Ascending aorta (tissue), 2 donors: ENCODE results near the gene RASD1. TPM values are rescaled to one million over a fixed set of nuclear protein-coding genes. Genes with fewer than 3 reads are reported as not detected.

Source experiments
- DNase-seq, 2 donors: peaks; one replicate each; pipeline ENCODE4 v3.0.0-alpha.2; 2019; ENCODE audit warnings: low spot score in 2 of 2
- H3K27ac ChIP-seq, 2 donors: fragments of 200-600 bp; sonication (generic); one replicate each; pipeline ENCODE4 v1.5.1; 2016 to 2017; ENCODE audit warnings: mild to moderate bottlenecking in 1 of 2
- H3K27me3 ChIP-seq: fragments of 200-600 bp; sonication (generic); one replicate; pipeline ENCODE4 v1.5.1; 2017
- H3K36me3 ChIP-seq, 2 donors: fragments of 200-600 bp; sonication (generic); one replicate each; pipeline ENCODE4 v1.5.1; 2016
- H3K4me1 ChIP-seq, 2 donors: fragments of 200-600 bp; sonication (generic); one replicate each; pipeline ENCODE4 v1.5.1; 2016 to 2017; ENCODE audit warnings: mild to moderate bottlenecking in 1 of 2
- H3K4me3 ChIP-seq, 2 donors: fragments of 200-600 bp; sonication (generic); one replicate each; pipeline ENCODE4 v1.5.1; 2016 to 2017; ENCODE audit warnings: mild to moderate bottlenecking in 1 of 2
- H3K9me3 ChIP-seq, 2 donors: fragments of 200-600 bp; sonication (generic); one replicate each; pipeline ENCODE4 v1.5.1; 2016
- CTCF ChIP-seq, 3 experiments: fragments of 200-600 bp in 2 of 3; fragments of 450-650 bp in 1 of 3; sonication (generic) in 2 of 3; IDR thresholded peaks; one replicate each; pipeline ENCODE4 v1.5.1; 2016 to 2019; ENCODE audit warnings: antibody characterized with exemption in 3 of 3, mild to moderate bottlenecking in 1 of 3, moderate library complexity in 1 of 3
- intact Hi-C: fragments of 100-400 bp; cut with DNase I; formaldehyde crosslinking; loops from one replicate; pipeline ENCODE4 v1.15.1; 2023
- total RNA-seq: library from RNA; depleted of rRNA; stranded (reverse); fragments of >200 nt; gene quantifications from one replicate; pipeline ENCODE4 v1.1.0, GENCODE V29; 2016

Gene RASD1
- total RNA-seq, 1 donor from 2014 or later, result 293 TPM

GRCh38 chr17:17525311-17525710 is 29.1 kb upstream of the RASD1 start:
- TF ChIP-seq CTCF (IDR thresholded peaks at IDR 0.05), result no peak
- Histone ChIP-seq H3K4me3 (no peak overlapping the region), H3K27ac (no peak overlapping the region), H3K36me3 (no peaks in the 10 kb centered on the region), H3K9me3 (no peaks in the 10 kb centered on the region), H3K4me1 (no peaks in the 10 kb centered on the region), H3K27me3 (no peaks in the 10 kb centered on the region)
- intact Hi-C loops, result no loop called here
- no peak for DNase-seq

- no peaks in the 10 kb centered on the region for H3K27me3 ChIP-seq
- no peak for TF ChIP-seq CTCF (IDR thresholded peaks at IDR 0.05)
- H3K36me3 ChIP-seq, result no peaks in the 10 kb centered on the region
- no peaks in the 10 kb centered on the region for H3K9me3 ChIP-seq
- no peaks in the 10 kb centered on the region for H3K4me1 ChIP-seq
- H3K27ac ChIP-seq, result no peak overlapping the region
- no peak overlapping the region for H3K4me3 ChIP-seq
- no peak for DNase-seq
- intact Hi-C loops, result no loop called here
Measured at GRCh38 chr17:17523731-17524490, 27.7 kb upstream of the RASD1 start.

- DNase-seq, result no peak
- TF ChIP-seq CTCF (IDR thresholded peaks at IDR 0.05), result no peak
- H3K36me3 ChIP-seq, result no peaks in the 10 kb centered on the region
- no peaks in the 10 kb centered on the region for H3K27me3 ChIP-seq
- H3K27ac ChIP-seq, result no peak overlapping the region
- H3K4me1 ChIP-seq, result no peaks in the 10 kb centered on the region
- intact Hi-C loops, result no loop called here
- H3K4me3 ChIP-seq, result no peak overlapping the region
- no peaks in the 10 kb centered on the region for H3K9me3 ChIP-seq
Measured at GRCh38 chr17:17523001-17523730, 27.0 kb upstream of the RASD1 start.

GRCh38 chr17:17520599-17521232 is 24.5 kb upstream of the RASD1 start:
- Histone ChIP-seq H3K4me3 (no peak overlapping the region), H3K27me3 (no peaks in the 10 kb centered on the region), H3K4me1 (no peaks in the 10 kb centered on the region), H3K27ac (no peak overlapping the region), H3K36me3 (no peaks in the 10 kb centered on the region), H3K9me3 (no peaks in the 10 kb centered on the region)
- DNase-seq, result no peak
- TF ChIP-seq CTCF (IDR thresholded peaks at IDR 0.05), result no peak
- intact Hi-C loops, result no loop called here

- H3K4me1 ChIP-seq, result no peaks in the 10 kb centered on the region
- no peak overlapping the region for H3K27ac ChIP-seq
- no peak overlapping the region for H3K4me3 ChIP-seq
- no peak for DNase-seq
- no peaks in the 10 kb centered on the region for H3K9me3 ChIP-seq
- H3K36me3 ChIP-seq, result no peaks in the 10 kb centered on the region
- no peaks in the 10 kb centered on the region for H3K27me3 ChIP-seq
- no peak for TF ChIP-seq CTCF (IDR thresholded peaks at IDR 0.05)
- intact Hi-C loops, result no loop called here
Measured at GRCh38 chr17:17519886-17520285, 23.7 kb upstream of the RASD1 start.
